GM23248 (cell line): ENCODE results near the gene EGR1.

Experiments
- EZH2 ChIP-seq: fragments of 200-600 bp; sonication (generic); IDR thresholded peaks from 2 replicates; pipeline ENCODE4 v1.6.1; 2018; ENCODE audit warnings: antibody characterized with exemption, mild to moderate bottlenecking; ENCODE audit not compliant: insufficient read depth, poor library complexity, severe bottlenecking
- EZH2phosphoT487 ChIP-seq: fragments of 200-600 bp; sonication (generic); IDR thresholded peaks from 2 replicates; pipeline ENCODE4 v1.6.1; 2018; ENCODE audit warnings: antibody characterized with exemption, moderate library complexity, mild to moderate bottlenecking, low read depth; ENCODE audit not compliant: insufficient read depth

GRCh38 chr5:138504799-138505198 is 39.5 kb downstream of the EGR1 start:
- TF ChIP-seq EZH2 (no peak), EZH2phosphoT487 (no peak)
